SK-N-MC (cell line): Measurements from ENCODE around the gene PRSS22.

ENCODE experiments used
- EZH2 ChIP-seq: fragments of 200-600 bp; sonication (generic); IDR thresholded peaks from one replicate; pipeline ENCODE4 v1.6.1; 2017; ENCODE audit warnings: antibody characterized with exemption
- POLR2AphosphoS5 ChIP-seq: IDR thresholded peaks from 2 replicates; pipeline ENCODE4 v1.6.1; 2012; ENCODE audit warnings: mild to moderate bottlenecking, low read depth, low read length, borderline replicate concordance

DNA sequence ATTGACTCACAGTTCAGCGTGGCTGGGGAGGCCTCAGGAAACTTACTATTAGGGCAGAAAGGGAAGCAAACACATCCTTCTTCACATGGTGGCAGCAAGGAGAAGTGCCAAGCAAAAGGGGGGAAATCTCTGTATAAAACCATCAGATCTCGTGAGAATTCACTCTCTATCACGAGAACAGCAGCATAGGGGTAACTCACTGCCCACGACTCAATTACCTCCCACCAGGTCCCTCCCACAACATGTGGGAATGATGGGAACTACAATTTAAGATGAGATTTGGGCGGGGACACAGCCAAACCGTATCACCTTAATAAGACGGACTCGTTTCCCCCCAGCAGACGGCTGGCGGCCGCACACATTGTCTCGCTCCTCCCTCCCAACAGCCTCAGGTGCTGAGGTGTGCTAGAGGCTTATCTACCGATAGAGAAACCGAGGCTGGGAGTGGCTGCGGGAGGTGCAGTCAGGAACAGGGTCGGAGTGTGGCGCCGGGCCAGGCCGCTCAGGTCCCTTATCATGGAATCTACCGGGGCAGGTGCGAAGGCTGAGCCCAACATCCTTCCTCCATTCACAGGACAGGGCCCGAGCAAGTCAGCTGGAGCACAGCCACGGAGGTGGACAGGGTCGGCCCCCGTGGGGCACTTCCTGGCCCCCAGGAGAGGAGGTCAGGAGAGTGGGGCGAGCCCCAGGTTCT lies 32.8 kb downstream of the PRSS22 start:
- TF ChIP-seq EZH2, result no peak
- TF ChIP-seq POLR2AphosphoS5, result no peak
